Measurements from ENCODE around the gene ZNF487.
A peak's percentile ranks its signal among the peaks of the same experiment; 100 is the strongest.
"Not testable (repeated sequence)": the region's sequence is repeated elsewhere in the genome, so short reads cannot be mapped to it uniquely, and the experiment has no call there.

The ZNF487 gene

GRCh38 chr10:43404704-43405084, 32.2 kb upstream of the ZNF487 start:
- DNase-seq (ENCODE audit: low spot score), result no peak

- DNase-seq (ENCODE audit: low spot score), result peak; percentile 79
Observed at GRCh38 chr10:43407148-43407575, 29.7 kb upstream of the ZNF487 start.

DNA sequence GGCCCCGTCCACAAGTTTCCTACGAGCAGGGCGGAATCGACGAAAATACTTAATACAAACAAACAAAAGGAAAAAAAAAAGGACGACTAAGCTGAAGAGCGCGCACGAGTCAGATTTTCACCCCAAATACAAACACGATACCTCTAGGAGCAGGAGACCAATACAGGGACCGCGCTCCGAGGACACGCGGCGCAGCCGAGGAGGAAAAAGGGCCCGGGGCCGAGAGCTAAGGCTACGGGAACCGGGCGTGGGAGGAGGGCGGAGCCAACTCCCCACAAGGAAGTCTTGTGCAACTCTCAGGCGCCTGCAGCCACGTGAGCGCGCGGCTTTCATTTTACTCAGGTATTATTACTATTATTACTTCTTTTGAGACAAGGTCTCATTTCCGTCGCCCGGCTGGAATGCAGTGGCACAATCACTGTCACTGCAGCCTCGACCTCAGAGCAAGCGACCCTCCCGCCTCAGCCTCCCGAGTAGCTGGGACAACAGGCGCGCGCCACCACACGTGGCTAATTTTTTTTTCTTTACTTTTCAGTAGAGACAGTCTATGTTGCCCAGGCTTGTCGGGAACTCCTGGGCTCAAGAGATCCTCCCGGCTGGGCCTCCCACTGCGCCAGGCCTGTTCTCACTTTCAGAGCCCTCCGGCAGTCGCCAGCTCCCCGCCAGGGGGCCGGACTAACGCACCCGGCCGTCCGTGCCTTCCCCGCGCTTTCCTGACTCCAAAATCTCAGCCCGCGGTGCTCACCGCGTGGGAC, 29.2 kb upstream of the ZNF487 start:
- peak; percentile 85 for DNase-seq (ENCODE audit: low spot score)

DNA sequence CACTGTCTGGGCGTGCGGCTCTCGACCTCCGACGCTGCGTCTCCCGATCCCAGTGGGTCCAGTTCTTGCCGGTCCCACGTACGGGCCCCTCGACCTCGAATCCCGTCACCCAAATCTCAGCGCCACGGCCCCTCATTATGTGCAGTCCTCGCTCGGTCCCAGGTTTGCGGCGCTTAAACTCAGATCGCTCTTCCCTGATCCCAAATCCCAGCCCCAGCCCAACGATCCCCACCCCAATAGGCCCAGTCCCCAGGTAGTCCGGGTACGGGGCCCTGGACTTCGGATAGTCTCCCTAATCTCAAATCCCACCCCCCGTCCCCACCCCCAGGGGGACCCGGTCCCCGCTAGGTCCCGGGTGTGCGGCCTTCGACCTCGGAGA, 28.6 kb upstream of the ZNF487 start:
- DNase-seq (ENCODE audit: low spot score), result no peak

DNA sequence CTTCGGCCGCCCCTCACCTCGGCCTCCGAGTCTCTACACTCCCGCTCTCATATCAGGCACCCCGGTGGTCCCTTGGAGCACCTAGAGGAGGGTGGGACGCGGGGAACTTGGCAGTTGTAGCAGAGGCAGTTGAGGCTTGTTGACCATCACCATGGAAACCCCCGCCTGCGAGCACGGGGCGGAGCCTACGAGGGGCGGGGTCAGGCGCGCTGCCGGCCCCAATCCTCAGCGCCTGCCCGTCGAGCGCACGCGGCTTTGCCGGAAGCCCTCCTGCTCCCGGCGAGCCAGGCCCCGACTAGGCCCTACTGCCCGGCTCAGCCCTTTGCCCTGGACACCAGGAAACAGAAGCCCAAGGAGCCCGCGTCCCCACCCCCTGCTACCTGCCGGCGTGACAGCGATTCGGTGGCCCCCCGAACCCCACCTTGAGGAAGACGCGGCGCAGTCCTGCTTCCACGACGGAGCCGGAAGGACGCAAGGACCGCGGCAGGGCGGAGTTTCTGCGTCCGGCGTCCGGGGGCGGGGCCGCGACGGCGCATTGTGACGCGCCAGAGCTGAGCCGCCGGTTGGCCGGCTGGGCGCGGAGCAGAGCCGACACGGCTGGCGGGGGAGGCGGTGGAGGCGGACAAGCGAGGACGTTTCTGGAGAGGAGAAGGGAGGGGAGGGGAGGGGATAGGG, 28.1 kb upstream of the ZNF487 start, which contains the start of gene HNRNPF:
Gene HNRNPF, minus strand, starts transcription at position 477 of the 675 bp plus-strand sequence. CDS start 21,302 bp downstream, outside the sequence.
- peak; percentile 97 for DNase-seq (ENCODE audit: low spot score)

DNA sequence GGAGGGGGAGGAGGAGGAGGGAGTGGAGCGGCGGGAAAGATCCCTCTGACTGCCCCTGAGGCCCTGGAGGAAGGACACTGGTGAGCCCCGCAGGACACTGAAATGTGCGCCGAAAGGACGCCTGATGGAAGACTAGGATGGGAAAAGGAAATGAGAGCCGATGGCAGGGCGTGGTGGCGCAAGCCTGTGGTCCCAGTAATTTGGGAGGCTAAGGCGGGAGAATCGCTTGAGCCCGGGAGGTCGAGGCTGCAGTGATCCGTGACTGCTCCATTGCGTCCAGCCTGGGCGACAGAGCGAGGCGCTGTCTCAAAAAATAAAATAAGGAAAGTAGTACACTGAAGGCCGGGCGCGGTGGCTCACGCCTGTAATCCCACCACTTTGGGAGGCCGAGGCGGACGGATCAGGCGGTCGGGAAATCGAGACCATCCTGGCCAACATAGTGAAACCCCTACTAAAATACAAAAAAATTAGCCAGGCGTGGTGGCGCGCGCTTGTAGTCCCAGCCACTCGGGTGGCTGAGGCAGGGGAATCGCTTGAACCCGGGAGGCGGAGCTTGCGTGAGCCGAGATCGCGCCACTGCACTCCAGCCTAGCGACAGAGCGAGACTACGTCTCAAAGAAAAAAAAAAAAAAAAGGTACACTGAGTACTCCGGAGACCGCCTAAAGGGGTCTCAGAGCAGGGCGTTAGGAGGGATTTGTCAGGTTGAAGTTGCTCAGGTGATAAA, 27.4 kb upstream of the ZNF487 start:
- DNase-seq (ENCODE audit: low spot score), result no peak

DNA sequence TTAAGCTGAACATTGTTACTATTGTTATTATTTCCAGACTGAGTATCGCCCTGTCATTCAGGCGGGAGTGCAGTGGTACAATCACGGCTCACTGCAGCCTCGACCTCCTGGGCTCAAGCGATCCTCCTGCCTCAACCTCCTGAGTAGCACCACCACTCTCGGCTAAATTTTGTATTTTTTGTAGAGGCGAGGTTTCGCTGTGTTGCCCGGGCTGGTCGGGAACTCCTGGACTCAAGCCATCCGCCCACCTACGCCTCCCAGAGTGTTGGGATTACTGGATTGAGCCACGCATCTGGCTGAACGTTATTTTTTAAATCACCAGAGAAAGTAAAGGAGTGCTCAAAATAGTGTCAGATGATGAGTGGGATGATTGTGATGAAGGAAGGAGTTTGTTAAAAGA, 26.6 kb upstream of the ZNF487 start:
- no peak for DNase-seq (ENCODE audit: low spot score)

DNA sequence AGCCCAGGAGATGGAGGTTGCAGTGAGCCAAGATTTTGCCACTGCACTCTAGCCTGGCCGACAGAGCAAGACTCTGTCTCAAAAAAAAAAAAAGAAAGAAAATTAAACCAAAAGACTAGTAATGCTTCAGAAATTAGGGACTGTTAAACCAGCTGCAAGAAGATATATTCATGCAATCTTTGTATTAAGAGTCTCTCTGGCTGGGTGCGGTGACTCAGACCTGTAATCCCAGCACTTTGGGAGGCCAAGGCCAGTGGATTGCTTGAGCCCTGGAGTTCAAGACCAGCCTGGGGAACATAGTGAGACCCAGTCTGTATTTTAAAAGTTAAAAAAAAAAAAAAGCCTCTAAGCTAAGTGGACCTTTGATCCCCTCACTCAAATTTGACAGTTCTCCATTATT, 25.4 kb upstream of the ZNF487 start:
- no peak for DNase-seq (ENCODE audit: low spot score)

- DNase-seq (ENCODE audit: low spot score), result no peak
Observed at GRCh38 chr10:43415544-43415943, 21.4 kb upstream of the ZNF487 start.

DNA sequence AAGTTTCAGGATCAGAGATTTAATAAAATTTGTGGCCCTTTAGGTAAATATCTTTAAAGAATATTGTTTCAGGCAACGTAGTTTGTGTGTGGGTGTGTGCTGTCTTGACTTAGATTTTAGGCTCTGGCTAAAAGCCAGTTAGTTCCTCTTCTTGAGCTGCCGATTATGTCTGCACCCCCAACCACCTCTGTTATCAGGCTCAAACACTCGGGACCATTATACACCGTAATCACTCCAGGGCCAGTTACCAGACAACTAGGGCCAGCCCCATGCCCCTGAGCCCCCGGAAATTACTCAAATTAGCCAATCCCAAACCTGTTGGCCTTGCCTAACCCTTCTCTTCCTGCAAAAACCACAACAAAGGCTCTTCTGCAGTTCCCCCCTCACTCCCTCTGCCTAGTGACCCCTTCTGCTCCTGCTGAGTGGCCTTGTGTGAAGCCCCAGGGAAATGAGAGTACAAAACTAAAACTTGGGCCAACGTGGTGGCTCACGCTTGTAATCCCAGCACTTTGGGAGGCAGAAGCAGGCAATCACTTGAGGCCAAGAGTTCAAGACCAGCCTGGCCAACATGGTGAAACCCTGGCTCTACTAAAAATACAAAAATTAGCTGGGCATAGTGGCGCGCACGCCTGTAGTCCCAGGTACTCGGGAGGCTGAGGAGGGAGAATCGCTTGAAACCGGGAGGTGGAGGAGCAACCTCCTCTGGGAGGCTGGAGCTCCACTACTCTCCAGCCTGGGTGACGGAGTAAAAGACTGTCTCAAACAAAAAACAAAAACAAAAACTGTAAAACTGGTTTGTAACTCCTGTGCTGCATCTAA, 18.8 kb upstream of the ZNF487 start:
- DNase-seq (ENCODE audit: low spot score), result no peak

GRCh38 chr10:43419997-43420368, 16.9 kb upstream of the ZNF487 start:
- DNase-seq (ENCODE audit: low spot score), result no peak

DNA sequence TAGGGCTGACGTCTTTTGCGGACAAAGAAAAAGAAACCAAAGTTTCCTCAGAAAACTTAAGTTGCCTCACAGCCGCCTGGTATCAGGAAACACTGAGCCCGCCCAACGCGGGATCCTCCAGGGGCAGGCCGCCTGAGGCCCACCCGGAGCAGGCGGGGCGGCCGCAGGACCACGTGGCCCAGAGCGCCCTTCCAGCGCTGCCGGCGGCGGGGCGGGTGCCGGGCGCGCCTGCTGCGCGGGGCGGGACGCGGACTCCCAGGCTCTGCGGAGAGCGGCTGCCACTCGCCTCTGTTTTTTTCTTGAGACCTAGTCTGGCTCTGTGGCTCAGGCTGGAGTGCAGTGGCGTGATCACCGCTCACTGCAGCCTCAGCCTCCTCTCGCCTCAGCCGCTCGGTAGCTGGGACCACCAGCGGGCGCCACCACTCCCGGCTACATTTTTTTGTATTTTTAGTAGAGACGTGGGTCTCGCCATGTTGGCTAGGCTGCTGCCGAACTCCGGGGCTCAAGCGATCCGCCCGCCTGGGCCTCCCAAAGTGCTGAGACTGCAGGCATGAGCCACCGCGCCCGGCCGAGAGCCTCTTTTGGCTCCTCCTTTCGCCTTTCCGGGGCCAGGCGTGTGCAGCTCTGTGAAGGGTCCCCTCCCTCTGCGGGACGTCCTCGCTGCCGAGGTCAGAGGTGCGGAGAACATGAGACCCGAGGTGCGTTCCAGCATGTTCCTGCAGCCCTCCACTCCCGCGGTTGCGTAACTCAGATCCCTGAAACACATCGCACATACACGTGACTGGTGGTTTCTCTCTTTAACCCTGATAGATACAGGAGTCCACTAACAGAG, 16.3 kb upstream of the ZNF487 start:
- peak; percentile 97 for DNase-seq (ENCODE audit: low spot score)

GRCh38 chr10:43421201-43421507, 15.8 kb upstream of the ZNF487 start:
- no peak for DNase-seq (ENCODE audit: low spot score)

- DNase-seq (ENCODE audit: low spot score), result no peak
Observed at GRCh38 chr10:43421519-43421918, 15.4 kb upstream of the ZNF487 start.

DNA sequence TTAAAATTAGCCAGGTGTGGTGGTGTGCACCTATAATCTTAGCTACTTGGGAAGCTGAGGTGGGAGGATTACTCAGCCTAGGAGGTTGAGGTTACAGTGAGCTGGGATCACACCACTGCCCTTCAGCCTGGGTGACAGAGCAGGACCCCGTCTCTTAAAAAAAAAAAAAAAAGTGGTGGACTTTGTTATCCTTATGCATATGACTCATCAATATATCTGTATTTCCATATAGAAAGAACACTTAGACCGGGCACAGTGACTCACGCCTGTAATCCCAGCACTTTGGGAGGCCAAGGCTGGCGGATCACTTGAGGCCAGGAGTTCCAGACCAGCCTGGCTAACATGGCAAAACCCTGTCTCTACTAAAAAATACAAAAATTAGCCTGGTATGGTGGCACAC, 15.0 kb upstream of the ZNF487 start:
- not testable (repeated sequence) for DNase-seq (ENCODE audit: low spot score)

DNA sequence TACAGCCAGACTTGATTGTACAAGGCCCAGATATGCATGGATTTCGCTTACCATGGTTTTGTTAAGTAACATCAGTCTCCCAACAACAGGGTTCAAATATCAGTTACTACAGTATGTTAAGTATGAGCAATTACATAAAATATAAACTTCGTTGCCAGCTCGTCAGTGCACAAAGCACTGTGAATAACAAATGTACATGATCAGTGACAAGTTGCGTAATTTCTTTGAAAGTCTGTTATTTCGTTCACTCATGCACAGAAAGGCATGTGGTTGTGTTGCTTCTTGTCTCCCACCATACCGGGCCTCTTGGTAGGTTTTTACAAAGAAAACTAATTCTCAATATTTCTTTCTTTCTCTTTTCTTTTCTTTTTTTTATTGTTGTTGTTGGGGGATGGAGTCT, 12.5 kb upstream of the ZNF487 start:
- DNase-seq (ENCODE audit: low spot score), result no peak

GRCh38 chr10:43426476-43426875, 10.4 kb upstream of the ZNF487 start:
- not testable (repeated sequence) for DNase-seq (ENCODE audit: low spot score)

GRCh38 chr10:43427166-43427825, 9.6 kb upstream of the ZNF487 start:
- DNase-seq (ENCODE audit: low spot score), result no peak

GRCh38 chr10:43430926-43431663, 5.8 kb upstream of the ZNF487 start:
- DNase-seq (ENCODE audit: low spot score), result no peak
